K562 (cell line): ENCODE results near the gene ADCY1. TPM values are rescaled to one million over a fixed set of nuclear protein-coding genes. Genes with fewer than 3 reads are reported as not detected.

Experiments used
- ATAC-seq: fragments of 200-7000 bp; cut with Tn5 transposase; 3 replicates; pipeline ENCODE4 v1.9.1; 2020; ENCODE audit warnings: moderate library complexity
- BruUV-seq: library from RNA; stranded (reverse); fragments of 400-500 nt; replicated peaks from 2 replicates; lab custom pipeline; 2021; lab: Mats Ljungman, UMichigan
- CTCF ChIA-PET: fragments of 300-600 bp; formaldehyde crosslinking; extraction: SDS; loops from one replicate; lab custom pipeline; 2021; ENCODE audit warnings: low intra/inter-chr PET ratio; lab: Yijun Ruan, JAX
- POLR2A ChIA-PET: fragments of 300-600, 350-650 bp; sonication (Branson Sonifier 250); formaldehyde crosslinking; extraction: SDS; loops from one replicate; lab custom pipeline; 2021; ENCODE audit warnings: antibody characterized with exemption, inconsistent platforms; lab: Yijun Ruan, JAX
- DNase-seq, 4 experiments: peaks; one replicate each; pipeline versions ENCODE4 v3.0.0 to v3.0.0-alpha.2; 2011 to 2018; ENCODE audit warnings: low spot score in 3 of 4, mixed read lengths in 3 of 4; ENCODE audit errors: extremely low read depth in 1 of 4
- FAIRE-seq: peaks from 2 replicates; lab custom pipeline; 2011; peaks lifted over from hg19 to GRCh38; lab: Jason Lieb, UNC
- H2AFZ ChIP-seq: 2 replicates; pipeline ENCODE4 v1.6.0; 2011; ENCODE audit warnings: low read depth, low read length, control low read depth, inconsistent platforms
- H3K27ac ChIP-seq: fragments of 200-600 bp; 3 replicates; pipeline ENCODE4 v1.8.0; 2011; ENCODE audit warnings: low read depth, mild to moderate bottlenecking, control low read depth, inconsistent platforms, low read length, moderate library complexity, mixed read lengths; ENCODE audit errors: extremely low read depth
- H3K27me3 ChIP-seq, 2 experiments: fragments of 300-600 bp in 1 of 2; 2 replicates in 1 of 2; 3 replicates in 1 of 2; pipeline versions ENCODE4 v1.6.0 to v1.8.0; 2011; ENCODE audit warnings: inconsistent platforms in 2 of 2, low read length in 2 of 2, mild to moderate bottlenecking in 1 of 2, mixed read lengths in 1 of 2, moderate library complexity in 1 of 2; ENCODE audit not compliant: control insufficient read depth in 2 of 2, insufficient read depth in 2 of 2
- H3K36me3 ChIP-seq: fragments of 300-600 bp; 3 replicates; pipeline ENCODE4 v1.8.0; 2011; ENCODE audit warnings: mild to moderate bottlenecking, low read length, inconsistent platforms; ENCODE audit not compliant: control insufficient read depth, insufficient read depth
- H3K4me1 ChIP-seq, 2 experiments: fragments of 200-600 bp in 1 of 2; replicated peaks in 1 of 2; 2 replicates in 1 of 2; 3 replicates in 1 of 2; pipeline versions ENCODE4 v1.5.1 to v1.8.0; 2011; ENCODE audit warnings: inconsistent platforms in 2 of 2, low read length in 2 of 2, mild to moderate bottlenecking in 1 of 2, mixed read lengths in 1 of 2, moderate library complexity in 1 of 2; ENCODE audit not compliant: control insufficient read depth in 2 of 2, insufficient read depth in 2 of 2
- H3K4me2 ChIP-seq: 2 replicates; pipeline ENCODE4 v1.6.1; 2011; ENCODE audit warnings: low read length, control low read depth, inconsistent platforms, mixed read lengths; ENCODE audit not compliant: insufficient read depth
- H3K4me3 ChIP-seq: fragments of 200-600 bp; sonication (generic), shearing (Covaris generic); 2 replicates; pipeline ENCODE4 v1.5.1; 2016; ENCODE audit warnings: control low read depth, inconsistent platforms
- H3K79me2 ChIP-seq: fragments of 200-600 bp; 3 replicates; pipeline ENCODE4 v1.8.0; 2011; ENCODE audit warnings: low read length, inconsistent platforms; ENCODE audit not compliant: control insufficient read depth, insufficient read depth
- H3K9ac ChIP-seq, 2 experiments: 2 replicates each; pipeline versions ENCODE4 v1.6.0 to v1.6.1; 2011; ENCODE audit warnings: low read depth in 2 of 2, low read length in 2 of 2, control low read depth in 1 of 2, inconsistent platforms in 1 of 2, mild to moderate bottlenecking in 1 of 2, mixed read lengths in 1 of 2; ENCODE audit not compliant: insufficient read depth in 1 of 2
- H3K9me1 ChIP-seq: one replicate; pipeline ENCODE4 v1.6.0; 2011; ENCODE audit warnings: inconsistent platforms, mild to moderate bottlenecking, low read length, moderate library complexity; ENCODE audit not compliant: control insufficient read depth, insufficient read depth
- H3K9me3 ChIP-seq: replicated peaks from 2 replicates; pipeline ENCODE4 v1.5.1; 2011; ENCODE audit warnings: low read depth, low read length, inconsistent platforms; ENCODE audit not compliant: control insufficient read depth, insufficient read depth
- H4K20me1 ChIP-seq: replicated peaks from 2 replicates; pipeline ENCODE4 v1.6.1; 2011; ENCODE audit warnings: low read length, inconsistent platforms, mixed read lengths; ENCODE audit not compliant: control insufficient read depth, insufficient read depth
- ATF1 ChIP-seq, 2 experiments: fragments of 450-650 bp in 1 of 2; IDR thresholded peaks; 2 replicates each; pipeline ENCODE4 v1.6.1; 2016; ENCODE audit warnings: missing compliant biosample characterization in 1 of 2, missing genetic modification characterization in 1 of 2
- ILK ChIP-seq: fragments of 450-650 bp; IDR thresholded peaks from 2 replicates; pipeline ENCODE4 v1.6.1; 2016; ENCODE audit warnings: missing genetic modification characterization, low read depth, mild to moderate bottlenecking, missing compliant biosample characterization, moderate library complexity, borderline replicate concordance
- PHB2 ChIP-seq: fragments of 450-650 bp; IDR thresholded peaks from 2 replicates; pipeline ENCODE4 v1.6.1; 2017; ENCODE audit warnings: low read depth
- PHF20 ChIP-seq: fragments of 450-650 bp; IDR thresholded peaks from 2 replicates; pipeline ENCODE4 v1.6.1; 2018; ENCODE audit not compliant: partially characterized antibody
- SP1 ChIP-seq: sonication (generic); formaldehyde crosslinking; IDR thresholded peaks from 2 replicates; pipeline ENCODE4 v1.8.1; 2022; ENCODE audit warnings: mild to moderate bottlenecking, missing genetic modification reagents
- SRSF1 ChIP-seq: fragments of 200-400 bp; formaldehyde crosslinking; IDR thresholded peaks from 2 replicates; pipeline ENCODE4 v1.6.1; 2017; ENCODE audit warnings: mild to moderate bottlenecking, low read depth, low read length, moderate library complexity
- ZNF589 ChIP-seq: fragments of 200-800 bp; sonication (Bioruptor generic); IDR thresholded peaks from 2 replicates; pipeline ENCODE4 v1.6.1; 2016; ENCODE audit warnings: low read depth, missing genetic modification characterization, missing compliant biosample characterization
- WGBS: fragments of 100-300 bp; shearing (Covaris generic); methylation state at CpG from one replicate; pipeline ENCODE4 v1.1.6; 2016; ENCODE audit warnings: low coverage, mixed read lengths; ENCODE audit not compliant: insufficient coverage; ENCODE audit errors: missing lambda C conversion rate; 5-methylcytosine and 5-hydroxymethylcytosine counted together
- in situ Hi-C: fragments of 300-500 bp; cut with MboI; formaldehyde crosslinking; loops from 4 replicates; pipeline ENCODE4 v1.15.0; 2018; ENCODE audit warnings: inconsistent platforms, mixed read lengths
- intact Hi-C: fragments of 100-400 bp; cut with micrococcal nuclease; formaldehyde crosslinking; loops from 2 replicates; pipeline ENCODE4 v1.14.2; 2022
- polyA plus RNA-seq, 8 experiments: library from polyadenylated mRNA; depleted of rRNA in 4 of 8; stranded (reverse) in 5 of 8; unstranded in 3 of 8; fragments of >200 nt; fragmentation: Nextera tagmentation in 2 of 8; fragmentation: Illumina TruSeq in 1 of 8; extraction: Ambion mirVana in 2 of 8; extraction: Trizol in 1 of 8; gene quantifications; 2 replicates each; pipeline versions ENCODE4 v1.2.1 to v1.2.3, GENCODE V29; 2011 to 2014; ENCODE audit warnings: inconsistent platforms in 1 of 8, missing spikeins in 1 of 8
- total RNA-seq, 7 experiments: library from RNA; depleted of rRNA in 6 of 7; stranded (reverse); fragments of >200 nt in 6 of 7; fragmentation: Illumina TruSeq in 2 of 7; extraction: Trizol in 2 of 7; gene quantifications; 2 replicates each; pipeline versions ENCODE4 v1.2.1 to v1.2.3, GENCODE V29; 2011 to 2021; ENCODE audit warnings: low replicate concordance in 1 of 7
- TF ChIP-seq, protein P1 (sequence below): sonication (generic); formaldehyde crosslinking; IDR thresholded peaks from 2 replicates; pipeline ENCODE4 v1.8.1; 2023; ENCODE audit warnings: mild to moderate bottlenecking, missing genetic modification reagents

The ADCY1 gene
- total and polyA plus RNA-seq, 9 of the 15 experiments (the other 6 are each of a cell fraction or from before 2014, with no cell fraction given): under 0.01 to 0.18 (median 0.10) TPM; not detected in 4

DNA sequence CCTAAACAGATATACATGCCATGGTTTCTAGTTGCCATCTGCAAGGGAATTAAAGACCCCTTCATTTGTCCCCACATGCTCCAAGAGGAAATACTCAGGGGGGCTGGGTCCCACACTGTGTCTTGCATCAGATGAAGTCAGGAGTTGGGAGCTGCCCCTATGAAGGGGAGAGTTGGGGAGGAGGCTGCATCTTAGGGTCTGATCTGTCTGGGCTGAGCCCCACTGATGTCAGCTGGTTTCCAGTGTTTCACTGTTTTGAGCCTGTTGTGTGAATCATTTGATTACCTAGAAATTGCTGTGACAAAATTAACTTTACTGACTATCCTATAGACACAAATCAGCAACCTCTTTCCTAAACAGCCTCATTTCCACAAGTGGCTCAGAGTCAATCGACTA, 4.9 kb upstream of the ADCY1 start:
- FAIRE-seq (no peak), ATAC-seq (no peak), DNase-seq (no peak)
- intact Hi-C loops: no loop called here
- Histone ChIP-seq H3K9me1 (no peaks in the 10 kb centered on the region), H4K20me1 (0 out of 2 replicates have a peak, but pooled peaks cover 3% of the 10 kb centered on the region), H3K27me3 (peaks cover 3 to 34% of the 10 kb centered on the region in 2 experiments; a peak in 4 of 5 replicates), H3K4me1 (peaks cover 0 to 9% of the 10 kb centered on the region in 2 experiments; a peak in 2 of 5 replicates), H3K4me3 (no peak overlapping the region), H3K4me2 (no peak overlapping the region), H3K36me3 (no peaks in the 10 kb centered on the region), H3K9me3 (no peaks in the 10 kb centered on the region), H3K9ac (no peak overlapping the region), H3K27ac (no peak overlapping the region), H3K79me2 (no peaks in the 10 kb centered on the region), H2AFZ (no peak overlapping the region)
- CTCF ChIA-PET: no interaction called here
- in situ Hi-C loops: no loop called here
- POLR2A ChIA-PET: no interaction called here
- no peak for TF ChIP-seq SP1 (CRISPR knock-in tag)
- TF ChIP-seq PHB2: no peak
- no peak for TF ChIP-seq ATF1 (CRISPR knock-in tag; IDR thresholded peaks at IDR 0.05)
- no peak for TF ChIP-seq ATF1 (tag; IDR thresholded peaks at IDR 0.05)
- TF ChIP-seq ZNF589 (CRISPR knock-in tag): no peak
- no peak for TF ChIP-seq PHF20
- TF ChIP-seq, protein P1, sequence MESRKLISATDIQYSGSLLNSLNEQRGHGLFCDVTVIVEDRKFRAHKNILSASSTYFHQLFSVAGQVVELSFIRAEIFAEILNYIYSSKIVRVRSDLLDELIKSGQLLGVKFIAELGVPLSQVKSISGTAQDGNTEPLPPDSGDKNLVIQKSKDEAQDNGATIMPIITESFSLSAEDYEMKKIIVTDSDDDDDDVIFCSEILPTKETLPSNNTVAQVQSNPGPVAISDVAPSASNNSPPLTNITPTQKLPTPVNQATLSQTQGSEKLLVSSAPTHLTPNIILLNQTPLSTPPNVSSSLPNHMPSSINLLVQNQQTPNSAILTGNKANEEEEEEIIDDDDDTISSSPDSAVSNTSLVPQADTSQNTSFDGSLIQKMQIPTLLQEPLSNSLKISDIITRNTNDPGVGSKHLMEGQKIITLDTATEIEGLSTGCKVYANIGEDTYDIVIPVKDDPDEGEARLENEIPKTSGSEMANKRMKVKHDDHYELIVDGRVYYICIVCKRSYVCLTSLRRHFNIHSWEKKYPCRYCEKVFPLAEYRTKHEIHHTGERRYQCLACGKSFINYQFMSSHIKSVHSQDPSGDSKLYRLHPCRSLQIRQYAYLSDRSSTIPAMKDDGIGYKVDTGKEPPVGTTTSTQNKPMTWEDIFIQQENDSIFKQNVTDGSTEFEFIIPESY (CRISPR knock-in tag): no peak
- no peak for TF ChIP-seq SRSF1
- TF ChIP-seq ILK (tag): no peak
- BruUV-seq: no TSS peak
- 0% methylated on average over 1 of the region's 1 CpG for WGBS
